ENCODE results near the gene PPP1CC.
A peak's percentile ranks its signal among the peaks of the same experiment; 100 is the strongest.
"Not testable (repeated sequence)": the region's sequence is repeated elsewhere in the genome, so short reads cannot be mapped to it uniquely, and the experiment has no call there.

Gene PPP1CC

DNA sequence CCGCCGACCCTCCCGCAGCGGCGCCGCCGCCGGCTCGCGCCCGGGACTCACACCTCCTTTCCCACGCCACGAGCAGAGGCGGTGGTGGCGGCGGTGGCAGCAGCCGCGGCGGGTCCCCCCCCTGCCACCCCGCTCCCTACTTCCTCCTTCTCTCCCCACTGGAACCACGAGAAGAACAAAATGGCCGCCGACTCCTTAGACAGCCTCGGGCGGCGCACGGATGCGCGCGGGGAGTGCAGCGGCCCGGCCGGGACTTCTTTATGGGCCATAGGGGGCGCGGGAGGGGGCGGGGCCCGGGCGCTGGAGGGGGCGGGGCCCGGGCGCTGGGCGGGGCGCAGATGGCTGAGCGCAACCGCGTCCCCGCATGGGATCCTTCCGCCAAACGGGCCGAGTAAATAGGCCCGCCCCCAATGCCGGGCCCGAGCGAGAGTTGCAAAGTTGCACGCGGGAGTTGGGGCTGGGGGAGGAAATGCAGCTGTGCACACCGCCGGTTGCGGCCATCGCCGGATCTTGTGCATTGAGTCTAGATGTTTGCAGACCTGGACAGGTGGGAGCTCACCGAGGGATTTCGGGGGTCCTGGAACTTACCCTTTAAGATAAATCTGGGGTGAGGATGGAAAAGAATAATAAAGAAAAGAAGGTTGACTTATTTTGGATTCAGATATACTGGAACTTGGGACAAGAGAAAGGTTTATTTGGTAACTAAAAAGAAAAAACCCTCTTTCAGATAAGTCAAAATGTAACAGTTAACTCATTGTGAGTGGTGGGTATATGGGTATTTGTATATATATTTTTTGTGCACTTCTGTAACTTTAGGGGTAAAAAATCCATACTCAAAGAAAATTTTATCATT lies at the start of gene PPP1CC:
PPP1CC (minus strand) TSS at position 174 of the 853 bp plus-strand sequence. CDS start 184 bp downstream, outside the sequence.
- H3K27ac ChIP-seq: peak within 1 kb of the TSS; percentile 61 to 98 (median 95)
- peak within 1 kb of the TSS; percentile 60 to 99 (median 97) for H3K4me3 ChIP-seq

DNA sequence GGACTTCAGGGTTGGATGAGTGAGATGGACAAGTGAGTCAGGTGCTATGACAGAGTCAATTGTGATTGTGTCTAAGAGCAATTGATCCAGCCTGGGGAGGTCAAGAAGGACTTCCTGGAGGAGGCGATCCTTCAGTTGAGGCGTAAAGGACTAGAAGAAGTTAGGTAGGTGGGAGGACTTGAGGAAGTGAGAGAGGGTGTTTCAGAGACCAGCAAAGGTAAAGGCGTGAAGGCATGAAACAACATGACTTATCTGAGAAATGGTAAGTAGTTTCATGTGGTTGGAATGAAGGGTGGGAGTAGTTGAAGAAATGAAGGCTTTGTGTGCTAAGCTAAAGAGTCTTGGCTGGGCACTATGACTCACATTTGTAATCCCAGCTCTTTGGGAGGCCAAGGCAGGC lies 48.9 kb upstream of the PPP1CC start:
- peak overlapping the region in 1 of 21 experiments; percentile 3 for H3K27ac ChIP-seq
- H3K4me3 ChIP-seq: no peak overlapping the region

DNA sequence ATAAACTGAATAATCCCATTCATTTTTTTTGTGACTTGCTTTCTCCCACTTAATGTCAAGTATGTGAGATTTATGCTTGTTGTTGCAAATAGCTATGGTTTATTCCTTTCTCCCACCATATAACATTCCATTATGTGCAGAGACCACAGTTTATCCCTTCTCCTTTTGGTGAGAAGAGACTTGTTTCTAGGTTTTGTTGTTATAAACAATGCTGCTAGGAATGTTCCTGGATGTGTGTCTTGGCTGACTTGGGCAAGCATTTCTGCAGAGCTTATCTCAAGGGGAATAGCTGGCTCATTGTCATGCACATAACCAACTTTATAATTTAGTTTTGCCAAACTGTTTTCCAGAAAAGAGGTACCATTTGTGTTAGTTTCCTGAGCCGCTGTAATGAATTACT lies 47.6 kb upstream of the PPP1CC start:
- Histone ChIP-seq H3K4me3 (no peak overlapping the region), H3K27ac (peak overlapping the region in 2 of 21 experiments; percentile 3 to 8)

DNA sequence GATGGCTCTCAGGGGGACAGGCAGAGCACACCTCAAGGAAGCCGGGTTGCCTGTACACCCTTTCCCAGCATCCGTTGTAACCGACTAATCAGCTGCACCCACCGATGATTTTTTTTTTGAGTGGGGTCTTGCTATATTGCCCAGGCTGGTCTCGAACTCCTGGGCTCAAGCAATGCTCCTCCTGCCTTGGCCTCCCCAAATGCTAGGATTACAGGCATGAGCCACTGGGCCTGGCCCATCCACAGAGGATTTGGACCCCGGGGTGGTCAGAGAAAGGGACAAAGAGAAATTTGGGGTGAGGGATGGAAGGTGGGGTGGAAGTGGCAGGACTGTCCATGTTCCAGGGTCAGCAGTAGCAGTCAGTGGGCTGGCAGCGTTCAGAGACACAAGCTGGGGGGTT lies 43.3 kb upstream of the PPP1CC start:
- no peak overlapping the region for H3K27ac ChIP-seq
- no peak overlapping the region for H3K4me3 ChIP-seq

DNA sequence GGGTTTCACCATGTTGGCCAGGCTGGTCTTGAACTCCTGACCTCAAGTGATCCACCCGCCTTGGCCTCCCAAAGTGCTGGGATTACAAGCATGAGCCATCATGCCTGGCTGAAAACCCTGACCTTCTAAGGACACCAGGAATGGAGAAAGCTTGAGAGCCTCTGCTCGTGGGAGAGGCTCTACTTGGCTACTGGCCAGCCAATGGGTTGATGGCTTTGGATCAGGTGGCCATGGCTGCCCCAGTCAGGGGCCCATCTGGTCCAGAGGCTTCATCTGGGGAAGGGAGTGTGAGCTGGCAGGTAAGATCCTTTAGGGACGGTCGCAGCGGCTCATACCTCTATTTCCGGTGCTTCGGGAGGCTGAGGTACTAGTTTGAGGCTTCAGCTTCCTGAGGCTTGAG lies 42.5 kb upstream of the PPP1CC start:
- Histone ChIP-seq H3K27ac (no peak overlapping the region), H3K4me3 (no peak overlapping the region)

DNA sequence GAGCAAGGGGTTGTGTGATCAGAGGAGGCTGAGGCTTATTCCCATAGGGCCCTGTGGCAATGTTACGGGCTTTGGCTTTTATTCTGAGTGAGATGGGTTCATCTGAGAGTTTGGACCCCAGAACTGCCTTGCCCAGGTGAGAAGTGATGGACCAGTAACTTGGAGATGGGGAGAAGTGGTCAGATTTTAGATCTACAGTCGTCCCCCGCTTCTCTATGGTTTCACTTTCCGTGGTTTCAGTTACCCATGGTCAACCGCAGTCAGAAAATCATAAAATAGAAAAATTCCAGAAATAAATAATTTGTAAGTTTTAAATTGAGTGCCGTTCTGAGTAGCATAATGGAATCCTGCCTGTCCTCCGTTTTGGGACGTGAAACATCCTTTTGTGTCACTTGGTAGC lies 40.2 kb upstream of the PPP1CC start:
- H3K4me3 ChIP-seq: no peak overlapping the region
- no peak overlapping the region for H3K27ac ChIP-seq

DNA sequence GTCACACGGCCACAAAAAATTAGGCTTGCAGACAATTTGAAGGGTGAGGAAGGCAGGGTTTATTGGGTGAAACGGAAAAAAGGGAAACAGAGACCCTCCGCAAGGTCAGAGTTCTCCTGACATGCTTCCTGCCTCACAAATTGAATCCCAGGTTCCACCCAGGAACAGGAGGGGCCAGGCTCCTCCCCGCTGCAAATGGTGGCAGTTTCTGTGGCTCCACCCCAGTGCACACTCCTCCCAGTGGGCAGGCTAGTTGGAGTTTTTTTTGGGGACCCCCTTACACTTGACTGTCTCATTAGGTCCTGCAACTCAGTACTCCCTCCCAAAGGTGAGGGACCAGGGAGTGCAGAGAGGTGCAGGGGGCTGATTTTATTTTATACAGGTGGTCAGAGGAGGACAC lies 39.4 kb upstream of the PPP1CC start:
- no peak overlapping the region for H3K27ac ChIP-seq
- no peak overlapping the region for H3K4me3 ChIP-seq

DNA sequence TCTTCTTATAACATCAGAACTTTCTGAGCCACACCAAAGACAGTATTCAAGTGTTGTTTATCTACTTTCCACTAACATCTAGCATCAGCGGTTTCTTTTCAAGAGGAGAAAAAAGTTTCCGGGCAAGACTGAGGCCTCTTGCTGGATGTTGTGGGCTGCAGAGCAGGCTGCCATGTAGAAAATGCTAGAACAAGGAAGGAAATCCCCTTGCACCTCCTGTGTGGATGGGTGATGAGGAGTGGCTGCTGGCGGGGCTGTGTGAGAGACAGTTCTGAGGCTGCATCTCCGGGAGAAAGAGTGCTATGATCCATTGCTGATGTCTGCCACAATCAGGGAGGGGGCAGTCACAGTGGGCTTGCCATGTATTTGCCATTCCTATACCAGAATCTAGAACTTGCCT lies 37.8 kb upstream of the PPP1CC start:
- H3K4me3 ChIP-seq: no peak overlapping the region
- peak overlapping the region in 8 of 21 experiments; percentile 25 to 71 (median 36) for H3K27ac ChIP-seq

DNA sequence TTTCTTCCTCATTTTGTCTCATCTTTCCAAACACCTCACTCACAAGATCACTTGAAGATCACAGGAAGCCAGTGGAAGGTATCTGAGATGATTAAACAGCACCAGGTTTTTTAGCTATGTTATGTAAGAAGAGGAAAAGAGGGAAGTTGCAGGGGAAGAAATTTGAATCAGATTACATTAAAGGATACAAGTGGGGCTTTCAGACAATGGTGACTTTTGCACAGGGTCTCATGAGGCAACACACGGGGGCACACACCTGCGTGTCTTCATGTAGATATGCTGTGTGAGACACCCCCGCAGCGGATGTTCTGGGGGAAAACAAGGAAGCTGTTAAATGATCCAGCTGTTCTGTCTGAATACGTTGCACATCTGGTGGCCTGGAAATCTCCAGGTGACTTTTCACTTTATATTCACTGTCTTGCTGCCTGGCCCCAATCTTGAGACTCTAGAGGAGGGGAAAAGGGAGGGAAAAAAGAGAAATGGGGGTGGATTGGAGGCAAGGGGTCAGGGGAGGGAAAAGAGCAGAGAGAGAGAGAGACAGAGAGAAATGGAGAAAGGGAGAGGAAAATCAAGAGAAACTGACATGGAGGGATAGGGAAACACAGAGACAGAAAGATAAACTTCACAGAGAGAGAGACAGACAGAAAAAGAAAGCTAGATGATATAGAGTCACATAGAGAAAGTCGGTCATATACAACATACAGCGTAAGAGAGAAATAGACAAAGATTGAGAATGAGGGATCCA lies 36.3 kb upstream of the PPP1CC start:
- no peak overlapping the region for H3K4me3 ChIP-seq
- H3K27ac ChIP-seq: peak overlapping the region in 2 of 21 experiments; percentile 2 to 71

DNA sequence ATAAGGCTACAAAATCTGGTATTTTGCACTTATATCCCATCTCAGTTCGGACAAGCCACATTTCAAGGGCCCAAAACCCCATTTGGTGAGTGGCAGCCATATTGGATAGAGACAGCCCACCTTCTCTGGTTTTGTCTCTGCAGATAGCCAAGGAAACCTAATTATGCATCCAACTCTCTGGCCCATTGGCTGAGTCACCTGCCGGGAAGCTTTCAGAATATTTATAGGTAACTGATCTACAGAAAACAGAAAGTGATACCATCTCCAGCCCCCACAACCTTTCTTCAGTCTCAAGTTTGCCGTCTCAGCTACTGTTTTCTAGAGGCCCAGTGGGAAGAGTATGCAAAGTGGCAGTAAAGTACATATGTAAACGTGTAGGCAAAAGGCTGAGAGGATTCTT lies 33.7 kb upstream of the PPP1CC start:
- Histone ChIP-seq H3K27ac (peak overlapping the region in 1 of 21 experiments; percentile 16), H3K4me3 (no peak overlapping the region)

DNA sequence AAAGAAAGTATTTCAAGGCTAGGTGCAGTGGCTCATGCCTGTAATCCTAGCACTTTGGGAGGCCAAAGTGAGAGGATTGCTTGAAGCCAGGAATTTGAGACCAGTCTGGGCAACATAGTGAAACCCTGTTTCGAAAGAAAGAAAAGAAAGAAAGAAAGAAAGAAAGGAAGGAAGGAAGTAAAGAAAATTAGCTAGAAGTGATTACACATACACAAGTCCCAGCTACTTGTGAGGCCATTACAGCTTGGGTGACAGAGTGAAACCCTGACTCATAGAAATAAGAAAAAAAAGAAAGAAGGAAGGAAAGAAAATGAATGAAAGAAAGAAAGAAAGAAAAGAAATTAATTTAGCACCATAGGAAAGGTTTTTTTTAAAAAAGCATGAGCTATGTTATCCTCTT lies 33.3 kb upstream of the PPP1CC start:
- Histone ChIP-seq H3K4me3 (no peak overlapping the region), H3K27ac (peak overlapping the region in 1 of 21 experiments; percentile 16)

DNA sequence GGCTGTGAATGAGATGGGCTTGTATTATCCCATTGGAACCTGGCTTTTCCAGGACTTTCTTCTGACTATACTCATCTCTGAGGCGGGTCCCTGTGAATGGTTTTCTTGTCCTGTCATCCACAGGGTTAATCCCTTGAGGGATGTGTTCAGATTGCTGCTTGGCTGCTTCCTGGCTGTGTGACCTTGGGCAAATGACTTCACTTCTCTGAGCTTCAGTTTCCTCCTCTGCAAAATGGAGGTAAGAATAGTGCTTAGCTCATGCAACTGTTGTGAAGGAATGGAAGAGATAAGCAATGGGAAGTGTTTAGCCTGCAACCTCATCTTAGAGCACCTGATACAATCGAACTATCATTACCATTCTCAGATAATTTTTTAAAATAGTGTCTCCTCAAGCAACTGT lies 32.1 kb upstream of the PPP1CC start:
- no peak overlapping the region for H3K27ac ChIP-seq
- H3K4me3 ChIP-seq: no peak overlapping the region

DNA sequence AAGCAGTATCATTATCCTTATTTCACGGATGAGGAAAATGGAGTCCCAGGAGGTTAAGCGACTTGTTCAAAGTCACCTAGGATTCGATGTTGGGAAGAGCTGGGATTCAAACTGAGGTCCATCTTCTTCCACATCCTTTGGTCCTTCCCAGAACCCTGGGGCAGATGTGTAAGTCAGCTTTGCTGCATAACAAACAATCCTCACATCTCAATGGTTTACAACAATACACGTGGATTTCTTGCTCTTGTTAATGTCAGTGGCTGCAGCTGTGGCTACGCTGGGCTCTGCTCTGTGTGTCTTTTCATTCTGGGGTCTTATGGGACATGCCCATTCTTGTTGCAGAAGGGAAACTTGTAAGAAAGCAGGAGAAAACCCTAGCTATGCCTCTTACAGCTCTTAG lies 26.3 kb upstream of the PPP1CC start:
- no peak overlapping the region for H3K4me3 ChIP-seq

DNA sequence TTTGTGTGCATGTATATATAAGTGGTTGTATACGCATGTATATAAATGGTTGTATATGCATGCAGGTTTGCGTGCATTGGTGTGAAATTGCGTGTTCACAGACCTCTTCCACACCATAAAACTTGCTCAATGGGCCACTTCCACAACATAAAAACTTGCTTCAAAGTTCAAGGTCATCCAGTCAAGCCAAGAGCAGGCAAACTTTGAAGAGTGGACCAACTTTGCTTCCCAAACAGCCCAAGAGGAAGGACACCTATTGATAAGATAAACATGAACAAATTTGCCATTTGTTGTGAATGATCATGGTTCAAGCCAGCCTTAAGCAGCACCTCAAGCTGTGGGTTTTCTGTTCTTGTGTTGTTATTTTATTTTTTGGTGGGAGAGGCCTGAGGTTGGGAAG lies 25.2 kb upstream of the PPP1CC start:
- H3K4me3 ChIP-seq: no peak overlapping the region
- no peak overlapping the region for H3K27ac ChIP-seq

More for the DNA sequence above, 26.3 kb upstream of the PPP1CC start:
- H3K27ac ChIP-seq: no peak overlapping the region

DNA sequence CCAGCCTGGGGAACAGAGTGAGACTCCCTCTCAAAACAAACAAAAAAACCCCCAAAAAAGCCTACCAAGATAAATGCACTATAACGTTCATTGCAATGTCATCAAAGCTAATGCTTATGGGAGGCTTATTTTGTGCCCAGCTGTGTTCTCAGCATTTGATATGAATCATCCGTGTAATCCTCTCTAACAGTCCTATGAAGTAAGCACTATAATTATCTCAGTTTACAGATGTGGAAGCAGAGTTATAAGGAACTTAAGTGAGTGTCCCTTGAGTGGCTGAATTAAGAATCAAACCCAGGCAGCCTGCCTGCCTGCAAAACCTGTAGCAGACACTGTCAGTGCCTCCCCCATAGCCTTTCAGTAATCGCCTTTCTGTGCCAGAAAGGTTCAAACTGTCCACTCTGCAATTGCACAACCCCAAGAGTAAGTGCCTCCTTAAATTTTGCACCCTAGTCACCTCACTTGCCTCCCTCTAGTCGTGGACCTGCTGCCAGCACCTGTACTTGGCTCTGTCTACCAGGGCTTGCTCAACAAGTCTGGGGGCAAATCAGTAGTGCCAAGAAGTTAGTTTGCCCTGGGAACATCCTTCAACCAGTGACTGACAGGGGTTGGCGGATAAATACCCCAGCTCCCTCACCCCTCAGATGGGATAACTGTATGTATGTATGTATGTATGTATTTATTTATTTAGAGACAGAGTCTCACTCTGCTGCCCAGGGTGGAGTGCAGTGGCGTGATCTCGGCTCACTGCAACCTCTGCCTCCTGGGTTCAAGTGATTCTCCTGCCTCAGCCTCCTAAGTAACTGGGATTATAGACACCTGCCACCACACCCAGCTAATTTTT lies 23.8 kb upstream of the PPP1CC start:
- Histone ChIP-seq H3K27ac (no peak overlapping the region), H3K4me3 (no peak overlapping the region)

DNA sequence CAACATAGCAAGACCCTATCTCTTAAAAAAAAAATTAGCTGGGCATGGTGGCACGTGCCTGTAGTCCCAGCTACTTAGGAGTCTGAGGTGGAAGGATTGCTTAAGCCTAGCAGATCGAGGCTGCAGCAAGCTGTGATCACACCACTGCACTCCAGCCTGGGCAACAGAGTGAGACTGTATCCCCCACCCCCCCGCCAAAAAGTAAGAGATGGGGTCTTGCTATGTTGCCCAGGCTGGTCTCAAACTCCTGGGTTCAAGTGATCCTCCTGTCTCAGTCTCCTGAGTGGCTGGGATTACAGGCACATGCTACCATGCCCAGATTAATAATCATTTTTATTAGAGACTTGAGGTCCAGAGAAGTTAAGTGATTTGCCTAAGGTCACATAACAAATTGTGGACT lies 22.9 kb upstream of the PPP1CC start:
- H3K27ac ChIP-seq, H3K4me3 ChIP-seq: not testable (repeated sequence)

DNA sequence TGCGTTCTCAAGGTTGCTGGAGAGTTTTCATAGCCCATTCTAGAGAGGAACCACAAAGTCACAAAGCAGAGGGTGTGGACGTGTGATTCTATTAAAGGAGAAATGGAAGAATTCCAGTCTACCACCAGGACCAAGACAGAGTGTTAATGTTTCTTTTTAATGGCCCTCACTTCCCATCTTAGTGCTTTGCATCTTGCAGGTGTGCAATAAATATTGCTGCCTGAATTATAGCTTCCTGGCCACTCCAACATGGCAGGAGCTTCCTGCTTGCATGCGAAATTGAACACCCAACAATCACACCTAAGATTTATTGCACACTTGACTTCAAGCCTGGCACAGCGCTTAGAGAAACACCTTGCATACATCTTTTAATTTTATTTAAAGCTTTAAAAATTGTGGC lies 22.4 kb upstream of the PPP1CC start:
- H3K27ac ChIP-seq: no peak overlapping the region

DNA sequence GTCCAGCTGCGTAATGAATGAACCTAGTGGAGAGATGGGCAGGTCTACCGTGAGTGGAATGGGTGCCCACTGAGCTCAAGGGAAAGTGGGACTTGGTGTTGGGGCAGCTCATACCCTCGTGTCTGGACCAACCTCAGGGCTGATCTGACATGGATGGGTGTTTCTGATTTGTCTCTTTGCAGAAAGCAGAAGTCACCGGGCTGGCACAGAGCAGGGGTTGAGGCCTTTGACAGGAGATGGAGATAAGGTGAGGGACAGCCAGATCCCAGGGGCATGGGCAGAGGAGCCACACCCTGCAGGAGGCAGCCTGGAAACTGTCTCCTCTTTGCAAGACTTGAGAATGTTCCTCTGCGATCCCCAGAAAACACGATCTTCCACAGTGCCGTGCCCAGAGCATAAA lies 20.9 kb upstream of the PPP1CC start:
- Histone ChIP-seq H3K4me3 (no peak overlapping the region), H3K27ac (no peak overlapping the region)

More for the DNA sequence above, 22.4 kb upstream of the PPP1CC start:
- no peak overlapping the region for H3K4me3 ChIP-seq

DNA sequence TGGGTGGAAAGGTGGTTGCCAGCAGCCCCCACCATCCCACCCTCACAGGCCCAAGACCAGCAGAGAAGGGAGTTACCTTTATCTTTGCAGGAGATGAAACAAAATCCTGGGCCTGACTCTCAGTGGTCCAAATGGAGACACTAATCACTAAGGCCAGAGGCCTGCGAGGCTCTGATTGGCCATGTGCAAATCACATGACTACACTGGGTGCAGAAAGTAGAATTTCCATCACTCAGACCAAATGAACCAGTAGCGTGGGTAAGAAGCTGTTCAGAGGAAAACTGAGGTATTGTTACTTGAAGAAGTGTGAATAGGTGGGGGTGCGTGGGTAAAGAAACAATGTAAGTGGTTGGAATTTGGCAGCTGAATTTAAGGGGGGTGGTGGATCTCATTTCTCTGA lies 20.2 kb upstream of the PPP1CC start:
- Histone ChIP-seq H3K4me3 (no peak overlapping the region), H3K27ac (no peak overlapping the region)

DNA sequence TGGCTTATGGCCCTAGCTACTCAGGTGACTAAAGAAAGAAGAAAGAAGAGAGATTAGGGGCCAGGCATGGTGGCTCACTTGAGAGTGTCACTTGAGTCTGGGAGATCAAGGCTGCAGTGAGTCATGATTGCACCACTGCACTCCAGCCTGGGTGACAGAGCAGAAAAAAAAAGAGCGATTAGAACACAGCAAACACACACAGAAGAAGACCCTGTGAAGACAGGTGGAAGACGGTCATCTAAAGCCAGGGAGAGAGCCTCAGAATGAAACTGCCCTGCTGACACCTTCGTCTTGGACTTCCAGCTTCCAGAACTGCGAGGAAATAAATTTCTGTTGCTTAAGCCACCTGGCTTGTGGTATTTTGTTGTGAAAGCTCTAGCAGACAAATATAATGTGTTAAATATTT lies 17.5 kb upstream of the PPP1CC start:
- H3K4me3 ChIP-seq: no peak overlapping the region
- no peak overlapping the region for H3K27ac ChIP-seq
